KMS-11 (cell line): ENCODE data around the gene PLOD1.

Source experiments
- H2AFZ ChIP-seq: fragments of 200-600 bp; sonication (generic); 2 replicates; pipeline ENCODE4 v1.6.1; 2016; ENCODE audit warnings: antibody characterized with exemption, mixed run types, low read depth
- H3K27ac ChIP-seq: fragments of 200-600 bp; sonication (generic); 2 replicates; pipeline ENCODE4 v1.6.1; 2016; ENCODE audit warnings: mild to moderate bottlenecking, mixed run types
- H3K27me3 ChIP-seq: fragments of 200-600 bp; sonication (generic); 2 replicates; pipeline ENCODE4 v1.6.1; 2017; ENCODE audit warnings: mild to moderate bottlenecking, low read depth, mixed run types, moderate library complexity; ENCODE audit not compliant: insufficient read depth
- H3K36me3 ChIP-seq: fragments of 200-600 bp; sonication (generic); 2 replicates; pipeline ENCODE4 v1.6.1; 2017; ENCODE audit warnings: mild to moderate bottlenecking, mixed run types; ENCODE audit not compliant: insufficient read depth
- H3K4me1 ChIP-seq: fragments of 200-600 bp; sonication (generic); 2 replicates; pipeline ENCODE4 v1.6.1; 2016; ENCODE audit warnings: mild to moderate bottlenecking, low read depth, mixed run types; ENCODE audit not compliant: poor library complexity, severe bottlenecking
- H3K4me2 ChIP-seq: fragments of 200-600 bp; sonication (generic); 2 replicates; pipeline ENCODE4 v1.7.0; 2016; ENCODE audit warnings: mild to moderate bottlenecking, mixed run types
- H3K4me3 ChIP-seq: fragments of 200-600 bp; sonication (generic); IDR thresholded peaks from 2 replicates; pipeline ENCODE4 v1.6.1; 2017; ENCODE audit warnings: low read depth, low read length, mixed read lengths; ENCODE audit not compliant: insufficient read depth
- H3K79me2 ChIP-seq: fragments of 200-600 bp; sonication (generic); 2 replicates; pipeline ENCODE4 v1.6.1; 2016; ENCODE audit warnings: low read depth, mixed run types; ENCODE audit not compliant: insufficient read depth
- H3K9ac ChIP-seq: fragments of 200-600 bp; sonication (generic); 2 replicates; pipeline ENCODE4 v1.6.1; 2016; ENCODE audit warnings: mild to moderate bottlenecking, mixed run types
- H4K20me1 ChIP-seq: fragments of 200-600 bp; sonication (generic); 2 replicates; pipeline ENCODE4 v1.6.1; 2016; ENCODE audit warnings: mild to moderate bottlenecking, mixed run types; ENCODE audit not compliant: insufficient read depth
- TF ChIP-seq, protein P1 (sequence below): fragments of 200-600 bp; sonication (generic); conservative IDR thresholded peaks from 2 replicates; pipeline ENCODE4 v1.6.1; 2017; ENCODE audit warnings: low read depth, mild to moderate bottlenecking, antibody characterized with exemption, low read length, moderate library complexity, mixed read lengths

The PLOD1 gene

DNA sequence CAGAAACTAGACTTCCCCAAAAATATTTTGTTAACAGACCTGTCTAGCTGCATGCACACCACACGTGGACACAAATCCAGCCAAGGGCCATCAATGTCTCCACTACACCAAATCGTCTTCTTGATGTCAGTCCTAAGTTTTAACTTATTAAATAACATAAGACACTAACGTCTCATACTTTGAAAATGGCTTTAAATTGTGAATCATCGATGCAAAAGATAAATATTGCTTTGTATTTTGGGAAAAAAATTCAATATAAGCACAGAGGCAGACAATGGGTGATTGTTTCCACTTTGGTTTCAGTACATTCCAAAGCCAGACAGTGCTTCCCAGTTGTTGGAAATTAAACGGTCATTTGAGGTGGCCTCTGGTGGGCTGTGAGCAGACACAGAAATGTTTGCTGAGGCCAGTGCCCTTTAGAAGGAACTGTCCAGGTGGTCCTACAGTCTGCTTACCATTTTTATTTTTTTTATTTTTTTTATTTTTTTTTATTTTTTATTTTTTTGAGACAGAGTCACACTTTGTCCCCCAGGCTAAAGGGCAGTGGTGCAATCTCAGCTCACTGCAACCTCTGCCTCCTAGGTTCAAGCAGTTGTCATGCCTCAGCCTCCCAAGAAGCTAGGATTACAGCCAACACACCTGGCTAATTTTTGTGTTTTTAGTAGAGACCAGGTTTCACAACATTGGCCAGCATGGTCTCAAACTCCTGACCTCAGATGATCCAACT, 6.5 kb upstream of the PLOD1 start:
- TF ChIP-seq, protein P1, sequence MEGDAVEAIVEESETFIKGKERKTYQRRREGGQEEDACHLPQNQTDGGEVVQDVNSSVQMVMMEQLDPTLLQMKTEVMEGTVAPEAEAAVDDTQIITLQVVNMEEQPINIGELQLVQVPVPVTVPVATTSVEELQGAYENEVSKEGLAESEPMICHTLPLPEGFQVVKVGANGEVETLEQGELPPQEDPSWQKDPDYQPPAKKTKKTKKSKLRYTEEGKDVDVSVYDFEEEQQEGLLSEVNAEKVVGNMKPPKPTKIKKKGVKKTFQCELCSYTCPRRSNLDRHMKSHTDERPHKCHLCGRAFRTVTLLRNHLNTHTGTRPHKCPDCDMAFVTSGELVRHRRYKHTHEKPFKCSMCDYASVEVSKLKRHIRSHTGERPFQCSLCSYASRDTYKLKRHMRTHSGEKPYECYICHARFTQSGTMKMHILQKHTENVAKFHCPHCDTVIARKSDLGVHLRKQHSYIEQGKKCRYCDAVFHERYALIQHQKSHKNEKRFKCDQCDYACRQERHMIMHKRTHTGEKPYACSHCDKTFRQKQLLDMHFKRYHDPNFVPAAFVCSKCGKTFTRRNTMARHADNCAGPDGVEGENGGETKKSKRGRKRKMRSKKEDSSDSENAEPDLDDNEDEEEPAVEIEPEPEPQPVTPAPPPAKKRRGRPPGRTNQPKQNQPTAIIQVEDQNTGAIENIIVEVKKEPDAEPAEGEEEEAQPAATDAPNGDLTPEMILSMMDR, result no peak
- Histone ChIP-seq H3K4me3 (no peak overlapping the region), H3K4me2 (no peak overlapping the region), H3K36me3 (no peaks in the 10 kb centered on the region), H3K9ac (no peak overlapping the region), H4K20me1 (peaks cover 10% of the 10 kb centered on the region), H3K27me3 (no peaks in the 10 kb centered on the region), H2AFZ (no peak overlapping the region), H3K4me1 (peaks cover 34% of the 10 kb centered on the region), H3K27ac (no peak overlapping the region), H3K79me2 (peaks cover 24% of the 10 kb centered on the region)

DNA sequence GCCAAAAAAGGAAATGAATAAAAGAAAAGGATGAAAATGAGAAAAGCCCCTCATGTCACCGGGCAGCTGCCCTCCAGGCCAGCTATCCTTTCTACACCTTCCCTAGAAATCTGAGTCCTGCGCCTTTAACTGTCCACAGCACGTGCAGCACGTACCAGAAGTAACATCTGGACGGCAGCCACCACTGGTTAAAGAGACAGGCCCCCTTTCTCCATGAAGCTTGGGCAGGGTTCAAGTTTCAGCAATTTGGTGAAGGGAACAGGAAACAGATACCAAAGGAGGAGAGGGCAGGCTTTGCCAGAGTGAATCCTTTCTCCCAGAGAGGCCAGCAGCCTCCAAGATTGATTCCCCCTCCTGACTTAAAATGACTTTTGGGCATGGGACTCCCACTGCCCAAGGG, 4.7 kb upstream of the PLOD1 start:
- Histone ChIP-seq H3K4me1 (peaks cover 19% of the 10 kb centered on the region), H4K20me1 (no peaks in the 10 kb centered on the region), H3K4me3 (no peak overlapping the region), H3K4me2 (peak overlapping the region; percentile 19; the same call in 1 of the 2 replicates), H3K79me2 (peaks cover 7% of the 10 kb centered on the region), H3K36me3 (no peaks in the 10 kb centered on the region), H3K9ac (no peak overlapping the region), H3K27me3 (no peaks in the 10 kb centered on the region), H3K27ac (no peak overlapping the region), H2AFZ (peak overlapping the region; percentile 49)
- TF ChIP-seq, protein P1, result no peak

DNA sequence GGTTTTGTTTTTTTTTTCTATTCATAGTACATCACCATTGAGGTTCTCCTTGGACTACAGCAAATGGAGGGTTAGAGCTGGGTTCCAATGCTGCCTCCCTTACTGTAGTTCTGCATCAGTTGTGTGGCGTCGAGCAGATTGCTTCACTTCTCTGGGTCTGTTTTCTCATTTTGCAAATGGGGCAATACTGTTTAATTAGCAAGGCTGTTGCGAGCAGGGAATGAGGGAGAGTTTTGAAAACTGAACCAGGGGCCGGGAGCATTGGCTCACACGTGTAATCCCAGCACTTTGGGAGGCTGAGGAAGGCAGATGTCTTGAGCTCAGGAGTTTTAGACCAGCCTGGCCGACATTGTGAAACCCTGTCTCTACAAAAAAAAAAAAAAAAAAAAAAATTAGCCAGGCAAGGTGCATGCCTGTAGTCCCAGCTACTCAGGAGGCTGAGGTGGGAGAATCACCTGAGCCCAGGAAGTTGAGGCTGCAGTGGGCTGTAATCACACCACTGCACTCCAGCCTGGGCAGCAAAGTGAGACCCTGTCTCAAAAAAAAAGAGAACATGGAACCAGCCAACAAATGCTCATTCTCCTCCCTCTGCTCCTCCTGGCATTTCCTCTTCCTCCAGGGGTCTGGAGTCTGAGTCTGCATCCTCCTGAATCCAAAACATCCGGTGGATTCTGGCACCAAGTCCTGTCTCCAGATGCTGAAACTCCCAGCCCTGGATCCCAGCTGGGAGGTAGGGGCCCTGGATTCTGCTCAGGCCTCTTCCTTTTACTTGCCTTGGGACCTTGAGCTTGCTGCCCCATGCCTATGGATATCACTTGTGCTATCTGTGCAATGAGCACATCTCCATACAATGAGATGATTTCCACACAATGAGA, 3.7 kb upstream of the PLOD1 start:
- no peak overlapping the region for H3K9ac ChIP-seq
- no peak overlapping the region for H3K27ac ChIP-seq
- H4K20me1 ChIP-seq, result no peaks in the 10 kb centered on the region
- H3K4me1 ChIP-seq, result peaks cover 16% of the 10 kb centered on the region
- TF ChIP-seq, protein P1, result no peak
- H3K27me3 ChIP-seq, result no peaks in the 10 kb centered on the region
- no peak overlapping the region for H3K4me2 ChIP-seq
- no peak overlapping the region for H2AFZ ChIP-seq
- H3K36me3 ChIP-seq, result no peaks in the 10 kb centered on the region
- H3K4me3 ChIP-seq, result no peak overlapping the region
- H3K79me2 ChIP-seq, result no peaks in the 10 kb centered on the region

DNA sequence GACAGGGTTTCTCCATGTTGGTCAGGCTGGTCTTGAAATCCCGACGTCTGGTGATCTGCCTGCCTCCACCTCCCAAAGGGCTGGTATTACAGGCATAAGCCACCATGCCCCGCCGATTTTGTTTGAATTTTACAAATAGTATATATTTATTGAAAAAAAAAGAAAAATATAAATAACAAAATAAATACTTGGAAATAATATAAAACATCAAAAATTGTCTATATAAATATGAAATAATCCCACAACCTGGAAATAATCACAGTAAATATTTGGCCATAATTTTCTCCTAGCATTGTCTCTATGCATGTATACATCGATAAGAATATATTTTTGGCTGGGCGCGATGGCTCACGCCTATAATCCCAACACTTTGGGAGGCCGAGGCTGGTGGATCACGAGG, 2.7 kb upstream of the PLOD1 start:
- no peaks in the 10 kb centered on the region for H3K36me3 ChIP-seq
- H3K9ac ChIP-seq, result no peak overlapping the region
- no peak overlapping the region for H2AFZ ChIP-seq
- no peaks in the 10 kb centered on the region for H4K20me1 ChIP-seq
- TF ChIP-seq, protein P1, result no peak
- H3K79me2 ChIP-seq, result no peaks in the 10 kb centered on the region
- no peak overlapping the region for H3K27ac ChIP-seq
- no peaks in the 10 kb centered on the region for H3K27me3 ChIP-seq
- H3K4me3 ChIP-seq, result no peak overlapping the region
- H3K4me1 ChIP-seq, result peaks cover 14% of the 10 kb centered on the region
- H3K4me2 ChIP-seq, result no peak overlapping the region
